Stimulated activated CD8-positive, alpha-beta memory T cell treated with anti-CD3 and anti-CD28 coated beads, Interleukin-7, amount 100 ng/mL, for 1 hour (primary cell): ENCODE results near the gene NME4.
A peak's percentile ranks its signal among the peaks of the same experiment; 100 is the strongest.
"Not testable (repeated sequence)": the region's sequence is repeated elsewhere in the genome, so short reads cannot be mapped to it uniquely, and the experiment has no call there.

Source experiments
- DNase-seq, 2 donors: peaks; one replicate each; pipeline ENCODE4 v3.0.0-alpha.2; 2020; ENCODE audit warnings: low read depth in 2 of 2

The NME4 gene

GRCh38 chr16:377419-377951 is 19.5 kb upstream of the NME4 start:
- DNase-seq: no peak

- DNase-seq: not testable (repeated sequence)
Observed at GRCh38 chr16:378113-378820, 18.7 kb upstream of the NME4 start.

GRCh38 chr16:378821-379182 is 18.2 kb upstream of the NME4 start:
- no peak for DNase-seq

- no peak for DNase-seq
Observed at GRCh38 chr16:379183-379960, 17.6 kb upstream of the NME4 start.

GRCh38 chr16:379961-380761 is 16.8 kb upstream of the NME4 start:
- DNase-seq: no peak

- DNase-seq: no peak
Observed at GRCh38 chr16:380762-381011, 16.3 kb upstream of the NME4 start.

- no peak for DNase-seq
Observed at GRCh38 chr16:381012-381788, 15.8 kb upstream of the NME4 start.

GRCh38 chr16:381789-382717 is 14.9 kb upstream of the NME4 start, which contains the start of gene PGAP6:
Gene PGAP6, minus strand, starts transcription at chr16:381978. Its CDS starts 157 bp downstream, at chr16:381821.
- DNase-seq: peak; percentile 34 to 57

- no peak for DNase-seq
Observed at GRCh38 chr16:383326-384051, 13.5 kb upstream of the NME4 start.

GRCh38 chr16:386641-387156 is 10.3 kb upstream of the NME4 start:
- no peak for DNase-seq

- DNase-seq: not testable (repeated sequence)
Observed at GRCh38 chr16:387761-388666, 9.0 kb upstream of the NME4 start.

- no peak for DNase-seq
Observed at GRCh38 chr16:389352-389751, 7.6 kb upstream of the NME4 start.

- DNase-seq: peak; percentile 51 to 74
Observed at GRCh38 chr16:391885-392335, 5.1 kb upstream of the NME4 start.

GRCh38 chr16:392450-393030 is 4.5 kb upstream of the NME4 start:
- no peak for DNase-seq

- DNase-seq: no peak
Observed at GRCh38 chr16:396199-396598, 800 bp upstream of the NME4 start.

- no peak for DNase-seq
Observed at GRCh38 chr16:396605-397004, 394 bp upstream of the NME4 start.

- DNase-seq: no peak
Observed at GRCh38 chr16:397736-398332, 835 bp downstream of the NME4 start.
